A549 (cell line): ENCODE measurements around the gene ASB5.

Source experiments
- BHLHE40 ChIP-seq: IDR thresholded peaks from 2 replicates; pipeline ENCODE4 v1.6.1; 2012; ENCODE audit warnings: low read depth, low read length, inconsistent platforms
- EP300 ChIP-seq, 2 experiments: fragments of >200 bp; sonication (Bioruptor Twin); formaldehyde crosslinking; IDR thresholded peaks; 2 replicates in 1 of 2; 3 replicates in 1 of 2; pipeline ENCODE4 v1.6.1; 2016 to 2017
- POLR2A ChIP-seq: IDR thresholded peaks from 2 replicates; pipeline ENCODE4 v1.6.1; 2012; ENCODE audit warnings: mild to moderate bottlenecking, low read length
- RNF2 ChIP-seq: fragments of 200-600 bp; sonication (generic); IDR thresholded peaks from 2 replicates; pipeline ENCODE4 v1.6.1; 2016; ENCODE audit warnings: low read depth, mild to moderate bottlenecking, antibody characterized with exemption, moderate library complexity, borderline replicate concordance
- USF2 ChIP-seq: fragments of 450-650 bp; IDR thresholded peaks from 2 replicates; pipeline ENCODE4 v1.6.1; 2014; ENCODE audit warnings: antibody characterized with exemption
- ZFP36 ChIP-seq: fragments of 450-650 bp; IDR thresholded peaks from 2 replicates; pipeline ENCODE4 v1.6.1; 2014; ENCODE audit warnings: borderline replicate concordance; ENCODE audit not compliant: partially characterized antibody
- TF ChIP-seq, protein P1 (sequence below): fragments of >200 bp; sonication (Bioruptor Twin); formaldehyde crosslinking; IDR thresholded peaks from 3 replicates; pipeline ENCODE4 v1.5.1; 2016
- TF ChIP-seq, protein P2 (sequence below): fragments of >200 bp; sonication (Bioruptor Twin); formaldehyde crosslinking; IDR thresholded peaks from 2 replicates; pipeline ENCODE4 v1.6.1; 2016

GRCh38 chr4:176229645-176230044 lies 39.4 kb downstream of the ASB5 start:
- TF ChIP-seq ZFP36 (no peak), RNF2 (no peak), POLR2A (no peak), EP300 (IDR thresholded peaks at IDR 0.05) (no peak), BHLHE40 (no peak), USF2 (no peak)
- TF ChIP-seq, protein P1, sequence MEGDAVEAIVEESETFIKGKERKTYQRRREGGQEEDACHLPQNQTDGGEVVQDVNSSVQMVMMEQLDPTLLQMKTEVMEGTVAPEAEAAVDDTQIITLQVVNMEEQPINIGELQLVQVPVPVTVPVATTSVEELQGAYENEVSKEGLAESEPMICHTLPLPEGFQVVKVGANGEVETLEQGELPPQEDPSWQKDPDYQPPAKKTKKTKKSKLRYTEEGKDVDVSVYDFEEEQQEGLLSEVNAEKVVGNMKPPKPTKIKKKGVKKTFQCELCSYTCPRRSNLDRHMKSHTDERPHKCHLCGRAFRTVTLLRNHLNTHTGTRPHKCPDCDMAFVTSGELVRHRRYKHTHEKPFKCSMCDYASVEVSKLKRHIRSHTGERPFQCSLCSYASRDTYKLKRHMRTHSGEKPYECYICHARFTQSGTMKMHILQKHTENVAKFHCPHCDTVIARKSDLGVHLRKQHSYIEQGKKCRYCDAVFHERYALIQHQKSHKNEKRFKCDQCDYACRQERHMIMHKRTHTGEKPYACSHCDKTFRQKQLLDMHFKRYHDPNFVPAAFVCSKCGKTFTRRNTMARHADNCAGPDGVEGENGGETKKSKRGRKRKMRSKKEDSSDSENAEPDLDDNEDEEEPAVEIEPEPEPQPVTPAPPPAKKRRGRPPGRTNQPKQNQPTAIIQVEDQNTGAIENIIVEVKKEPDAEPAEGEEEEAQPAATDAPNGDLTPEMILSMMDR: no peak
- TF ChIP-seq, protein P2, sequence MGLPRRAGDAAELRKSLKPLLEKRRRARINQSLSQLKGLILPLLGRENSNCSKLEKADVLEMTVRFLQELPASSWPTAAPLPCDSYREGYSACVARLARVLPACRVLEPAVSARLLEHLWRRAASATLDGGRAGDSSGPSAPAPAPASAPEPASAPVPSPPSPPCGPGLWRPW: no peak
